GM18909 (cell line): ENCODE measurements around the gene RALGPS2.

ENCODE experiments used
- ATAC-seq: cut with Tn5 transposase; IDR thresholded peaks from one replicate; pipeline ENCODE4 v1.9.1; 2021; ENCODE audit warnings: mild to moderate bottlenecking; ENCODE audit not compliant: unreplicated experiment, poor library complexity

RALGPS2 gene

GRCh38 chr1:178910023-178910422, 185.0 kb downstream of the RALGPS2 start:
- no peak for ATAC-seq

GRCh38 chr1:178912597-178912996, 187.6 kb downstream of the RALGPS2 start:
- ATAC-seq = no peak

- ATAC-seq = no peak
Observed at GRCh38 chr1:178916448-178917174, 191.6 kb downstream of the RALGPS2 start.

- ATAC-seq = no peak
Observed at GRCh38 chr1:178918308-178918707, 193.3 kb downstream of the RALGPS2 start.

- ATAC-seq = no peak
Observed at GRCh38 chr1:178918955-178919354, 193.9 kb downstream of the RALGPS2 start.

- no peak for ATAC-seq
Observed at GRCh38 chr1:178919581-178919980, 194.5 kb downstream of the RALGPS2 start.

GRCh38 chr1:178921499-178921898, 196.5 kb downstream of the RALGPS2 start:
- no peak for ATAC-seq

GRCh38 chr1:178923512-178923911, 198.5 kb downstream of the RALGPS2 start:
- no peak for ATAC-seq

- ATAC-seq = no peak
Observed at GRCh38 chr1:178926046-178926445, 201.0 kb downstream of the RALGPS2 start.

GRCh38 chr1:178927003-178927402, 202.0 kb downstream of the RALGPS2 start:
- ATAC-seq = no peak

GRCh38 chr1:178928041-178928440, 203.0 kb downstream of the RALGPS2 start:
- ATAC-seq = no peak

- no peak for ATAC-seq
Observed at GRCh38 chr1:178928976-178929375, 203.9 kb downstream of the RALGPS2 start.

GRCh38 chr1:178931858-178932551, 207.0 kb downstream of the RALGPS2 start:
- no peak for ATAC-seq

GRCh38 chr1:178932552-178932906, 207.5 kb downstream of the RALGPS2 start:
- no peak for ATAC-seq

GRCh38 chr1:178933105-178933561, 208.1 kb downstream of the RALGPS2 start:
- no peak for ATAC-seq

- ATAC-seq = no peak
Observed at GRCh38 chr1:178933709-178934490, 208.9 kb downstream of the RALGPS2 start.

GRCh38 chr1:178934546-178934945, 209.5 kb downstream of the RALGPS2 start:
- no peak for ATAC-seq

GRCh38 chr1:178935610-178936009, 210.6 kb downstream of the RALGPS2 start:
- ATAC-seq = no peak

- no peak for ATAC-seq
Observed at GRCh38 chr1:178937695-178938094, 212.7 kb downstream of the RALGPS2 start.

- no peak for ATAC-seq
Observed at GRCh38 chr1:178938101-178938958, 213.3 kb downstream of the RALGPS2 start.
